ENCODE measurements around the gene NEBL.

DNA sequence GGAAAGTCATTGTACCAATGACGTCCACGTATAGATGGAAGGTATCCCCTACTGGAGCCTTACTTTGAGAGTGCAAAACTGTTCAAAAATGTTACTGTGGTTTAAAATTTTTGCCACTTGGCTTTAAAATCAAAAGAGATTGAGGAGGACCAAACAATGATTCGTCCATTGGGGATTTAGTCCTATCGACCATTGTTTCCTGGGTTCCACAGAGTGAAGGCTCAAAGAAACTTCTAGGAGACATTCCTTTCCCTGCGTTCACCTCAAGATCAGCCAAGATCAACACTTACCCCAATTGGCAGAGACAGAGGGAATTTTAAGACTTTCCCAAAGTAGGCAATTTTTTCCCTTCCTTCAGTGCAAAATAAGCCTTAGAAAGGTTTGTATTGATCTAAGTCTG, 152.3 kb downstream of the NEBL start:
- TF ChIP-seq EZH2 (IDR thresholded peaks at IDR 0.05) (no peak), CTCF (IDR thresholded peaks at IDR 0.05) (no peak)
